Neutrophil (primary cell): ENCODE measurements around the gene PRMT6.
A peak's percentile ranks its signal among the peaks of the same experiment; 100 is the strongest.
"Not testable (repeated sequence)": the region's sequence is repeated elsewhere in the genome, so short reads cannot be mapped to it uniquely, and the experiment has no call there.

Experiments used
- H3K27ac ChIP-seq: fragments of 200-600 bp; sonication (generic); 2 replicates; pipeline ENCODE4 v1.5.1; 2016; ENCODE audit warnings: mild to moderate bottlenecking, moderate library complexity
- H3K27me3 ChIP-seq: fragments of 200-600 bp; sonication (generic); 2 replicates; pipeline ENCODE4 v1.6.0; 2016; ENCODE audit warnings: mild to moderate bottlenecking
- H3K36me3 ChIP-seq: fragments of 200-600 bp; sonication (generic); 2 replicates; pipeline ENCODE4 v1.5.1; 2017
- H3K4me1 ChIP-seq, 2 experiments: fragments of 200-600 bp in 1 of 2; sonication (generic) in 1 of 2; 1 replicate in 1 of 2; 2 replicates in 1 of 2; pipeline versions ENCODE4 v1.5.1 to v1.6.1; 2013 to 2016; ENCODE audit warnings: low read depth in 1 of 2, low read length in 1 of 2, mild to moderate bottlenecking in 1 of 2, moderate library complexity in 1 of 2; ENCODE audit not compliant: control insufficient read depth in 1 of 2, insufficient read depth in 1 of 2
- H3K4me3 ChIP-seq, 2 experiments: fragments of 200-600 bp in 1 of 2; sonication (generic) in 1 of 2; 1 replicate in 1 of 2; 2 replicates in 1 of 2; pipeline ENCODE4 v1.5.1; 2013 to 2016; ENCODE audit warnings: low read depth in 1 of 2, low read length in 1 of 2, mild to moderate bottlenecking in 1 of 2, moderate library complexity in 1 of 2
- H3K9me3 ChIP-seq: fragments of 200-600 bp; sonication (generic); 2 replicates; pipeline ENCODE4 v1.5.1; 2016
- TF ChIP-seq, protein P1 (sequence below): fragments of 200-600 bp; sonication (generic); IDR thresholded peaks from 2 replicates; pipeline ENCODE4 v1.5.1; 2016; ENCODE audit warnings: antibody characterized with exemption

Gene PRMT6

DNA sequence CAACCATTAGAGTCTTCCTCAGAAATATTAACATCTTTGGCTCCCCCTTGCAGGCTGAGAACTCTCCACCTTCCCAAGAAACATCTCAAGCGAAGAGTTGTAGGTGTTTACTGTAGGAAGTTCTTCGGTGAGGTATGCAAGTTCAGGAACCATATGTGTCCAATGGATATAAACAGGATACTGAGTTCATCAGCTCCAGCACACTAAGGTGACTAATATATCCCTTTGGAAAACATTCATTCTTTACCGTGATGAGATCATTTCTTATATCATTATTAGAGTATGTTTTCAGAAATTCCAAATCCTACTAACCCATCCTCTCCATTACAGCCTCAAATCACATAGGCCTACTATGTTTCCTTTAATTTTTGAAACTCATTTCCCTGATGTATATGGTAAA is 37.3 kb upstream of the PRMT6 start:
- Histone ChIP-seq H3K4me1 (no peaks in the 10 kb centered on the region), H3K9me3 (no peaks in the 10 kb centered on the region), H3K27ac (no peak overlapping the region), H3K36me3 (no peaks in the 10 kb centered on the region), H3K4me3 (no peak overlapping the region), H3K27me3 (no peaks in the 10 kb centered on the region)
- TF ChIP-seq, protein P1, sequence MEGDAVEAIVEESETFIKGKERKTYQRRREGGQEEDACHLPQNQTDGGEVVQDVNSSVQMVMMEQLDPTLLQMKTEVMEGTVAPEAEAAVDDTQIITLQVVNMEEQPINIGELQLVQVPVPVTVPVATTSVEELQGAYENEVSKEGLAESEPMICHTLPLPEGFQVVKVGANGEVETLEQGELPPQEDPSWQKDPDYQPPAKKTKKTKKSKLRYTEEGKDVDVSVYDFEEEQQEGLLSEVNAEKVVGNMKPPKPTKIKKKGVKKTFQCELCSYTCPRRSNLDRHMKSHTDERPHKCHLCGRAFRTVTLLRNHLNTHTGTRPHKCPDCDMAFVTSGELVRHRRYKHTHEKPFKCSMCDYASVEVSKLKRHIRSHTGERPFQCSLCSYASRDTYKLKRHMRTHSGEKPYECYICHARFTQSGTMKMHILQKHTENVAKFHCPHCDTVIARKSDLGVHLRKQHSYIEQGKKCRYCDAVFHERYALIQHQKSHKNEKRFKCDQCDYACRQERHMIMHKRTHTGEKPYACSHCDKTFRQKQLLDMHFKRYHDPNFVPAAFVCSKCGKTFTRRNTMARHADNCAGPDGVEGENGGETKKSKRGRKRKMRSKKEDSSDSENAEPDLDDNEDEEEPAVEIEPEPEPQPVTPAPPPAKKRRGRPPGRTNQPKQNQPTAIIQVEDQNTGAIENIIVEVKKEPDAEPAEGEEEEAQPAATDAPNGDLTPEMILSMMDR, result no peak

DNA sequence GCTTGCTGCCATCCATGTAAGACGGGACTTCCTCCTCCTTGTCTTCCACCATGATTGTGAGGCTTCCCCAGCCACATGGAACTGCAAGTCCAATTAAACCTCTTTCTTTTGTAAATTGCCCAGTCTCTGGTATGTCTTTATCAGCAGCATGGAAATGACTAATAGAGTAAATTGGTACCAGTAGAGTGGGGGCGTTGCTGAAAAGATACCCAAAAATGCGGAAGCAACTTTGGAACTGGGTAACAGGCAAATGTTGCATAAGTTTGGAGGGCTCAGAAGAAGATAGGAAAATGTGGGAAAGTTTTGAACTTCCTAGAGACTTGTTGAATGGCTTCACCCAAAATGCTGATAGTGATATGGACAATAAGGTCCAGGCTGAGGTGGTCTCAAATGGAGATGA is 17.6 kb upstream of the PRMT6 start:
- not testable (repeated sequence) for H3K4me1 ChIP-seq, H3K36me3 ChIP-seq, H3K9me3 ChIP-seq, H3K27ac ChIP-seq, H3K27me3 ChIP-seq, H3K4me3 ChIP-seq

DNA sequence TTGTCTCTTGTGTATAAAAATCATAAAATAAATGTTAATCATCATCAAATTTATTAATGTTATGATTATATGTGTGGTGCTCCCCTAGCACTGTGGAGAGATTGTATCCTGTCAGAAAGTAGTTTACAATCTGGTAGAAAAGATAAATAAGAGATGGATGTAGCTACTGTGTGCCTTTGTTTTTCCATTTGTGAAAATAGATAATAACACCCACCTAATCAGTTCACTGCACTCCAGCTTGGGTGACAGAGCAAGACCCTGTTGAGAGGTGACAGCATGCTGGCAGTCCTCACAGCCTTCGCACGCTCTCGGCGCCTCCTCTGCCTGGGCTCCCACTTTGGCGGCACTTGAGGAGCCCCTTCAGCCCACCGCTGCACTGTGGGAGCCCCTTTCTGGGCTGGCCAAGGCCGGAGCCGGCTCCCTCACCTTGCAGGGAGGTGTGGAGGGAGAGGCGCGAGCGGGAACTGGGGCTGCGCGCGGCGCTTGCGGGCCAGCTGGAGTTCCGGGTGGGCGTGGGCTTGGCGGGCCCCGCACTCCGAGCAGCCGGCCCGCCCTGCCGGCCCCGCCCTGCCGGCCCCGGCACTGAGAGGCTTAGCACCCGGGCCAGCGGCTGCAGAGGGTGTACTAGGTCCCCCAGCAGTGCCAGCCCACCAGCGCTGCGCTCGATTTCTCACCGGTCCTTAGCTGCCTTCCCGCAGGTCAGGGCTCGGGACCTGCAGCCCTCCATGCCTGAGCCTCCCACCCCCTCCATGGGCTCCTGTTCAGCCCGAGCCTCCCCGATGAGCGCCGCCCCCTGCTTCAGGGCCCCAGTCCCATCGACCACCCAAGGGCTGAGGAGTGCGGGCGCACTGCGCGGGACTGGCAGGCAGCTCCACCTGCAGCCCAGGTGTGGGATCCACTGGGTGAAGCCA is 11.9 kb upstream of the PRMT6 start:
- not testable (repeated sequence) for H3K36me3 ChIP-seq, H3K27me3 ChIP-seq, H3K27ac ChIP-seq

DNA sequence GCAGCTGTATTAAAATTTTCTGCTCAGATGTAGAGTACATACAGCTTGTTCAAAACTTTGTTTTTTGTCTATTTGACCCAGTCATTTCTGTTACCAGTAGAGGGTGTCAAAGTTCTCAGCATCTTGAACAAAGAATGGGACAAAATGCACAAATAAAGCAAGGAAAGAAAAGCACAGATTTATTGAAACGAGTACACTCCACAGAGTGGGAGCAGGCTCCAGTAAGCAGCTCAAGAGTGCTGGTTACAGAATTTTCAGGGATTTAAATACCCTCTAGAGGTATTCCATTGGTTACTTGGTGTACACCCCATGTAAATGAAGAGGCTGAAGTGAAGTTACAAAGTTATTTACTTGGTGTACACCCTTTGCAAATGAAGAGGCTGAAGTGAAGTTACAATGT is 8.9 kb upstream of the PRMT6 start:
- TF ChIP-seq, protein P1, result no peak
- Histone ChIP-seq H3K9me3 (no peaks in the 10 kb centered on the region), H3K4me3 (no peak overlapping the region), H3K27ac (no peak overlapping the region), H3K4me1 (no peaks in the 10 kb centered on the region), H3K36me3 (no peaks in the 10 kb centered on the region), H3K27me3 (no peaks in the 10 kb centered on the region)

More for the DNA sequence above, 11.9 kb upstream of the PRMT6 start:
- H3K9me3 ChIP-seq, H3K4me3 ChIP-seq, H3K4me1 ChIP-seq: not testable (repeated sequence)

DNA sequence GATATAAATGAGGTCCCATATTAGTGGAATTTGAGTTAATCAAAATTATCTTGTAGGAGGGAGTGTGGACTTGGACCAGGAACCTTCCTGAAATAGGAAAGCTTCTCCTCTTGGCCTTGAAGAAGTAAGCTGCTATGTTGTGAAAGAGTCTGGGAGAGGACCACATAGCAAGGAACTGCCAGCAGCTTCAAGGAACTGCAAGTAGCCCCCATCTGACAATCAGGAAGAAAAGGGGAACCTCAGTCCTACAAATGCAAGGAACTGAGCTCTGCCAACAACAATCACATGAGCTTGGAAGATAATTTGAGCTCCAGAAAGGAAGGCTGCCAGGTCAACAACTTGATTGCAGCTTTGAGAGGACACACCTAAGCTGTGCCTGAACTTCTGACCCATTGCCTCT is 8.2 kb upstream of the PRMT6 start:
- no peak overlapping the region for H3K27ac ChIP-seq
- H3K36me3 ChIP-seq, result no peaks in the 10 kb centered on the region
- no peaks in the 10 kb centered on the region for H3K4me1 ChIP-seq
- no peaks in the 10 kb centered on the region for H3K27me3 ChIP-seq
- no peaks in the 10 kb centered on the region for H3K9me3 ChIP-seq
- TF ChIP-seq, protein P1, result no peak
- no peak overlapping the region for H3K4me3 ChIP-seq

DNA sequence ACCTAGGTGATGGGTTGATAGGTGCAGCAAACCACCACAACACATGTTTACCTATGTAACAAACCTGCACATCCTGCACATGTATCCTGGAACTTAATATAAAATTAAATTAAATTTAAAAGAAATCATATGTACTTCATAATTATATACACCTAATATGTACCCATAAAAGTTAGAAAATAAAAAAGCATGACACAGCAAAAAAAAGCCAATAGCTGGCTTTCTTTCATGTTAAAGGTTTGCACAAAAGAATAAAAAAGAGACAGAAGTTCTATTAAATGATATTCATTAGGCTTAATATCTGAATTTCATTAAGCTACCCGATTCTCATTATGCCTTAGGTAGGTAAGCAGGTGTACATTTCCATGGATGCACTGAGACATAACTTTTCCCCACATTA is 5.2 kb upstream of the PRMT6 start:
- H3K27ac ChIP-seq, result no peak overlapping the region
- H3K4me3 ChIP-seq, result no peak overlapping the region
- no peaks in the 10 kb centered on the region for H3K4me1 ChIP-seq
- peaks cover 1% of the 10 kb centered on the region for H3K27me3 ChIP-seq
- TF ChIP-seq, protein P1, result no peak
- H3K36me3 ChIP-seq, result no peaks in the 10 kb centered on the region
- H3K9me3 ChIP-seq, result no peaks in the 10 kb centered on the region

DNA sequence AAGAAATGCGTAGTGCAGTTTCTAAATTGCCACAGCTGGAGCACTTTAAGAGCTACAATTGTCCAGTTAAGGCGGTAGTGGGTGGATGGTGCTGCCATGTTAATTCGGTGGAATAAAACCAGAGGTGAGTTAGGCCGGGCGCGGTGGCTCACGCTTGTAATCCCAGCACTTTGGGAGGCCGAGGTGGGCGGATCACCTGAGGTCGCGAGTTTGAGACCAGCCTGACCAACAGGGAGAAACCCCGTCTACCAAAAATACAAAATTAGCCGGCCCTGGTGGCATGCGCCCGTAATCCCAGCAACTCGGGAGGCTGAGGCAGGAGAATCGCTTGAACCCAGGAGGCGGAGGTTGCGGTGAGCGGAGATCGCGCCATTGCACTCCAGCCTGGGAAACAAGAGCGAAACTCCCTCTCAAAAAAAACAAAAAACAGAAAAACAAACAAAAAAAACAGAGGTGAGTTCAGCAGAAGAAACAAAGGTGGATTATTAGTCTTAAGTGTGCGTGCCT is 502 bp upstream of the PRMT6 start:
- Histone ChIP-seq H3K27me3 (peaks cover 25% of the 10 kb centered on the region), H3K4me3 (peak overlapping the region; percentile 68 to 70), H3K4me1 (peaks cover 11 to 15% of the 10 kb centered on the region in 2 experiments)
- H3K27ac ChIP-seq, H3K36me3 ChIP-seq, H3K9me3 ChIP-seq: not testable (repeated sequence)
